Thyroid gland (tissue), 4 donors: ENCODE data around the gene PIK3AP1.

Experiments used
- CTCF ChIP-seq, 6 experiments: fragments of 200-600 bp in 3 of 6; fragments of 450-650 bp in 3 of 6; sonication (generic) in 3 of 6; IDR thresholded peaks; one replicate each; pipeline ENCODE4 v1.5.1; 2016 to 2019; ENCODE audit warnings: antibody characterized with exemption in 6 of 6, mild to moderate bottlenecking in 2 of 6, inconsistent platforms in 1 of 6, moderate library complexity in 1 of 6
- POLR2A ChIP-seq, 2 donors: fragments of 450-650 bp; IDR thresholded peaks; one replicate each; pipeline ENCODE4 v1.6.1; 2017; ENCODE audit warnings: antibody characterized with exemption in 2 of 2, mild to moderate bottlenecking in 2 of 2, moderate library complexity in 1 of 2

GRCh38 chr10:96606946-96607345 lies 113.4 kb downstream of the PIK3AP1 start:
- TF ChIP-seq POLR2A (IDR thresholded peaks at IDR 0.05): no peak
- TF ChIP-seq CTCF (IDR thresholded peaks at IDR 0.05): no peak
